Measurements from ENCODE around the gene PKNOX2. TPM values are rescaled to one million over a fixed set of nuclear protein-coding genes. Genes with fewer than 3 reads are reported as not detected.

PKNOX2 gene
- polyA plus RNA-seq, 1 experiment: 0.02 TPM

DNA sequence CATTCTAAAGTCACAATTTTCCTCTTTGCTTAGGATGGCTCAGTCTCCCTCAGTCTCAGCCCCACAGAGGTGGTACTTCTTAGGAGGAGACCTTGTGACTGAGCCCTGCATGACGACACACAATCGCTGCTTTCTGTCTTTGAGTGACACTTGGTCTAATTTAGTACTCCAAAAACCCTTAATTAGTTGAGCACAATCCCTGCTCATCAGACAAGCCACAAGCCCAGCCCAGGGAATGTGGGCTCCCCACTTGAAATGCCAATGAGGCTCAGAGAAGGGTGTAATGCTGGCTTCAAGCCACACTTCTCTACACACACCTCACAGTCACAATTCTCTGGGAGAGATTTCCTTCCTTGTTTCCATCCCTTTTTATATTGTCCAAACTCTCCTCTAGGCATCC lies 229.7 kb downstream of the PKNOX2 start:
- TF ChIP-seq, protein P1, sequence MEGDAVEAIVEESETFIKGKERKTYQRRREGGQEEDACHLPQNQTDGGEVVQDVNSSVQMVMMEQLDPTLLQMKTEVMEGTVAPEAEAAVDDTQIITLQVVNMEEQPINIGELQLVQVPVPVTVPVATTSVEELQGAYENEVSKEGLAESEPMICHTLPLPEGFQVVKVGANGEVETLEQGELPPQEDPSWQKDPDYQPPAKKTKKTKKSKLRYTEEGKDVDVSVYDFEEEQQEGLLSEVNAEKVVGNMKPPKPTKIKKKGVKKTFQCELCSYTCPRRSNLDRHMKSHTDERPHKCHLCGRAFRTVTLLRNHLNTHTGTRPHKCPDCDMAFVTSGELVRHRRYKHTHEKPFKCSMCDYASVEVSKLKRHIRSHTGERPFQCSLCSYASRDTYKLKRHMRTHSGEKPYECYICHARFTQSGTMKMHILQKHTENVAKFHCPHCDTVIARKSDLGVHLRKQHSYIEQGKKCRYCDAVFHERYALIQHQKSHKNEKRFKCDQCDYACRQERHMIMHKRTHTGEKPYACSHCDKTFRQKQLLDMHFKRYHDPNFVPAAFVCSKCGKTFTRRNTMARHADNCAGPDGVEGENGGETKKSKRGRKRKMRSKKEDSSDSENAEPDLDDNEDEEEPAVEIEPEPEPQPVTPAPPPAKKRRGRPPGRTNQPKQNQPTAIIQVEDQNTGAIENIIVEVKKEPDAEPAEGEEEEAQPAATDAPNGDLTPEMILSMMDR (IDR thresholded peaks at IDR 0.05; ENCODE audit: insufficient read depth, low read depth, low read length): no peak
- CTCF ChIA-PET: interaction anchor here (0.7 to 1.2 kb wide), 3 partner anchors 10 to 303 kb away, joined by 3 to 4 read pairs (median 3); no protein-coding TSS in a partner anchor
- H3K4me3 ChIP-seq (ENCODE audit: low read depth, low read length): no peak overlapping the region
- POLR2A ChIA-PET: no interaction called here
- H3K36me3 ChIP-seq (ENCODE audit: control insufficient read depth, insufficient read depth, low read length): no peaks in the 10 kb centered on the region
- DNase-seq (ENCODE audit: low read depth): no peak
- H3K27me3 ChIP-seq (ENCODE audit: control insufficient read depth, insufficient read depth, low read length): peaks cover 5% of the 10 kb centered on the region

DNA sequence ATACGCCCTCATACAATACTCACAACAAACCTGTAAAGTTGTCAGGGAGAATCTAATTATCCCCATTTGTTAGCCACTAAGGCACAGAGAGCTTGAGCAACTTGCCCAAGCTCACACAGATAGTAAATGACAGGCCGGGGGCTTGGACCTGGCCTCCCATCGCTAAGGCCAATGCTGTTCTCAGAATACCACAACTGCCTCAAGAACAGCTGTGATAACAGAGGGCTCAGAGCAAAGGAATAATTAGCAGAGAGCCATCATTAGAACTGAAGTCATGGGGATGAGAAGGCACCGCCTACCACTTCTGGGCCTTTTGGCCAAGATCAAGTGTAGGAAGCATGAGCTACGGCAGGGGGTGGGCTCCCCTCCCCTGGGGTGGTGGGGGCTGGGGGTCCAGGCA lies 232.9 kb downstream of the PKNOX2 start:
- ChIA-PET POLR2A (no interaction called here), CTCF (interaction anchor here (1.1 to 2.2 kb wide), 4 partner anchors 7 to 49 kb away, joined by 4 to 9 read pairs (median 6); no protein-coding TSS in a partner anchor)
- no peak for DNase-seq (ENCODE audit: low read depth)
- H3K27me3 ChIP-seq (ENCODE audit: control insufficient read depth, insufficient read depth, low read length): peaks cover 7% of the 10 kb centered on the region
- TF ChIP-seq, protein P1 (IDR thresholded peaks at IDR 0.05; ENCODE audit: insufficient read depth, low read depth, low read length): no peak
- H3K4me3 ChIP-seq (ENCODE audit: low read depth, low read length): no peak overlapping the region
- H3K36me3 ChIP-seq (ENCODE audit: control insufficient read depth, insufficient read depth, low read length): no peaks in the 10 kb centered on the region

DNA sequence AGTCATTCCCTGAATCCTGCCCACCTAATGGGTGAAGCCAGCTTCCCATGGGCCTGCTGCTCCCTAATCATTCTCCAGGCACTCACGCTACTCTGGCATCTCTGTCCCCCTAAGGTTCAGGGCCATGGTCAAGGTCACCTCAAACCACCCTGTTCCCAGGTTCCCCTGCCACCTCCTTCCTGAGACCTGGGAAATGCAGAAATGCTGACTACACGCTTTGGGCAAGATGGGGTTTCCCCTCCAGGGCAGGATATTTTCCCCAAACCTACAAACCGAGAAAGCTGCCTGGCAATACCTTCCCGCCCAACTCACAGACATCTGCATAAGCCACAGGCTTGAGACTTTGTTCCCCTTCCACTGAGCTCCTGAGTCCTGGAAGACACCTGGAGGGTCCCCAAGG lies 233.9 kb downstream of the PKNOX2 start:
- H3K27me3 ChIP-seq (ENCODE audit: control insufficient read depth, insufficient read depth, low read length): peaks cover 9% of the 10 kb centered on the region
- H3K4me3 ChIP-seq (ENCODE audit: low read depth, low read length): no peak overlapping the region
- no peaks in the 10 kb centered on the region for H3K36me3 ChIP-seq (ENCODE audit: control insufficient read depth, insufficient read depth, low read length)
- no peak for DNase-seq (ENCODE audit: low read depth)
- POLR2A ChIA-PET: no interaction called here
- CTCF ChIA-PET: interaction anchor here (0.6 to 1.3 kb wide), 2 partner anchors 35 to 637 kb away, joined by 3 to 5 read pairs; no protein-coding TSS in a partner anchor
- TF ChIP-seq, protein P1 (IDR thresholded peaks at IDR 0.05; ENCODE audit: insufficient read depth, low read depth, low read length): no peak

DNA sequence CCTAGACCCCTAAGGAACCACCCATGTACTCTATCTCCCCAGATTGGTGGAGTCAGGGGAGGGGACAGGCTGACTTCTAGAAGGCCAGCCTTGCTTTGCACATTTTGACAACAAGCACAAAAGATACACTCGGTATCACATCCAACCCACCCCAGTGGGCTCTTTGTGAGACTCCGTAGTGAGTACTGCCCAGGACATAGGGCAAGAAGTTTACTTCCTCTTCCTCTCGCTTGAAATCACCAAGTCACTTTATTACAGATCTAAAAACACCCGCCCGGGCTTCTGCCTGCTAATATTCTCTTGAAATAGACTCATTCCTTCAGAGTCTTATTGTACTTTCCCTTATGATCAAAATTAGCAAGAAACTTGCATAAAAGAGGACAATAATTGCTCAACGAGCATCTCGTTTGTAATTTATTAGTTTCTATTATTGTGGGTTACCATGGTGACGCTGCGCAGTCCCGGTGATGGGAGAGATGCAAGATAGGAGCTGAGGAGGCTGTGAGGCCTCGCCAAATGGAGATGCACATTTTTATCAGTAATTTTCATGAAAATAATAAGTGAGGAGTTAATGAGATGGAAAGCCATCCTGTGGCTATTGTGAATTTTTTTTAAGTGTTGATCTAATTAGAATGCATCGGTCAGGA lies 234.6 kb downstream of the PKNOX2 start:
- H3K36me3 ChIP-seq (ENCODE audit: control insufficient read depth, insufficient read depth, low read length): no peaks in the 10 kb centered on the region
- DNase-seq (ENCODE audit: low read depth): no peak
- peaks cover 9% of the 10 kb centered on the region for H3K27me3 ChIP-seq (ENCODE audit: control insufficient read depth, insufficient read depth, low read length)
- TF ChIP-seq, protein P1 (IDR thresholded peaks at IDR 0.05; ENCODE audit: insufficient read depth, low read depth, low read length): no peak
- ChIA-PET CTCF (interaction anchor here (1.3 kb wide), 1 partner anchor 30 kb away, joined by 3 read pairs; no protein-coding TSS in a partner anchor), POLR2A (no interaction called here)
- no peak overlapping the region for H3K4me3 ChIP-seq (ENCODE audit: low read depth, low read length)

DNA sequence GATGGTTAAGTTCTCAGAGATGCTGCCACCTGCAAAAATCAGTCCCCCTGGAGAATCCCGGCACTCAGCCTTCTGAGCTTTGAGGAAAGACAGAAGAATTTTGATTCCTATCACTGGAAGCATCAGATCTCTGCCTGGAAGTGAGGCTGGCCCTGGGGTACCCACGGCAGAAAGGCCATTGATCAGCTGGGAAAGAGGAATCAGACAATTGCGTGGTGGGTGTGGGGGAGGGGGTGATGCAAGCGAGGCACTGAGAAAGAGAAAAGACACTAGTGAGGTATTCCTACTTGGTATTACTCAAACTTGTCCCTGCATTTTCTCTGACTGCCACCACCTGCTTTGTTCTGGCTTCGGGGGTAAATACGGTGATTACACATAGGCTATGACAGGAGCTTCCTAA lies 235.4 kb downstream of the PKNOX2 start:
- Histone ChIP-seq H3K36me3 (ENCODE audit: control insufficient read depth, insufficient read depth, low read length) (no peaks in the 10 kb centered on the region), H3K27me3 (ENCODE audit: control insufficient read depth, insufficient read depth, low read length) (peaks cover 14% of the 10 kb centered on the region), H3K4me3 (ENCODE audit: low read depth, low read length) (no peak overlapping the region)
- TF ChIP-seq, protein P1 (IDR thresholded peaks at IDR 0.05; ENCODE audit: insufficient read depth, low read depth, low read length): no peak
- ChIA-PET CTCF (interaction anchor here (1.3 kb wide), 1 partner anchor 29 kb away, joined by 3 read pairs; no protein-coding TSS in a partner anchor), POLR2A (no interaction called here)
- DNase-seq (ENCODE audit: low read depth): no peak

Measured in BJ (cell line).